GM18907 (cell line): Measurements from ENCODE around the gene MBLAC2.

ENCODE experiments used
- ATAC-seq: cut with Tn5 transposase; IDR thresholded peaks from one replicate; pipeline ENCODE4 v1.9.1; 2021; ENCODE audit warnings: mild to moderate bottlenecking, moderate library complexity; ENCODE audit not compliant: unreplicated experiment

The MBLAC2 gene

GRCh38 chr5:90474235-90475107, at the start of gene MBLAC2, which contains the start of gene POLR3G:
TSS of gene MBLAC2 (minus strand) at chr5:90474771. CDS start at chr5:90474292, 479 bp downstream.
TSS of gene POLR3G (plus strand) at chr5:90474864. CDS start at chr5:90485568, 10,704 bp downstream.
- peak; percentile 92 for ATAC-seq

- no peak for ATAC-seq
These were observed 44.5 kb upstream of the MBLAC2 start for GRCh38 chr5:90519081-90519480.

- no peak for ATAC-seq
These were observed 44.1 kb upstream of the MBLAC2 start for GRCh38 chr5:90518661-90519060.

GRCh38 chr5:90514520-90514919, 39.9 kb upstream of the MBLAC2 start:
- no peak for ATAC-seq

GRCh38 chr5:90510438-90510837, 35.9 kb upstream of the MBLAC2 start:
- ATAC-seq: no peak

- ATAC-seq: no peak
These were observed 31.6 kb upstream of the MBLAC2 start for GRCh38 chr5:90506221-90506620.

- no peak for ATAC-seq
These were observed 30.2 kb upstream of the MBLAC2 start for GRCh38 chr5:90504743-90505142.

GRCh38 chr5:90503596-90503995, 29.0 kb upstream of the MBLAC2 start:
- ATAC-seq: no peak

- ATAC-seq: no peak
These were observed 20.6 kb upstream of the MBLAC2 start for GRCh38 chr5:90495146-90495545.

GRCh38 chr5:90494043-90494442, 19.5 kb upstream of the MBLAC2 start:
- ATAC-seq: no peak

GRCh38 chr5:90488791-90489190, 14.2 kb upstream of the MBLAC2 start:
- no peak for ATAC-seq

GRCh38 chr5:90484540-90484939, 10.0 kb upstream of the MBLAC2 start:
- no peak for ATAC-seq

- ATAC-seq: no peak
These were observed 8.6 kb upstream of the MBLAC2 start for GRCh38 chr5:90483206-90483605.

- no peak for ATAC-seq
These were observed 6.1 kb upstream of the MBLAC2 start for GRCh38 chr5:90480699-90481098.

- no peak for ATAC-seq
These were observed 5.2 kb upstream of the MBLAC2 start for GRCh38 chr5:90479611-90480385.

- no peak for ATAC-seq
These were observed 3.1 kb upstream of the MBLAC2 start for GRCh38 chr5:90477621-90478215.

- no peak for ATAC-seq
These were observed 2.5 kb upstream of the MBLAC2 start for GRCh38 chr5:90477073-90477472.

- ATAC-seq: no peak
These were observed 1.8 kb upstream of the MBLAC2 start for GRCh38 chr5:90476391-90476790.

- ATAC-seq: no peak
These were observed 937 bp upstream of the MBLAC2 start for GRCh38 chr5:90475436-90475980.

GRCh38 chr5:90473396-90474234, 956 bp downstream of the MBLAC2 start:
- ATAC-seq: peak; percentile 22
